HG03066 (cell line): ENCODE data around the gene E2F3.
"Not testable (repeated sequence)": the region's sequence is repeated elsewhere in the genome, so short reads cannot be mapped to it uniquely, and the experiment has no call there.

Experiments
- ATAC-seq: cut with Tn5 transposase; IDR thresholded peaks from one replicate; pipeline ENCODE4 v1.9.1; 2021; ENCODE audit warnings: low read depth; ENCODE audit not compliant: unreplicated experiment

E2F3 gene

DNA sequence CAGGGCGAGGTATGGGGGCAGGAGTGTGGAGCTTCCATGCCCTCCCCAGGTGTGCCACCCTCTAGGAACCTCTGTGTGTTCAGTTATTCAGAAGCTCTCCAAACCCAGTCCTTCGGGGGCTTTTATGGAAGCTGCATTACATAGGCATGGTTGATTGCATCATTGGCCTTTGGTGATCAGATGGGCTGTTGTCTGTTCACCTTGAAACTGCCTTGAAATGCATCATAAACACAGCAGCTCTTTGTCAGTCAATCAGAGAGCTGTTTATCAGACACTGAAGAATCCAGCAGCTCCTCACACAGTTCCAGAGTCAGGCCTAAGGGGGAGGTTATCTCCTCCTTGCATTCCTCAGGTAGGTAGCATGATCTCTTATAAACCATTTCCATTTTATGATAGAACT is 62.4 kb downstream of the E2F3 start:
- no peak for ATAC-seq

DNA sequence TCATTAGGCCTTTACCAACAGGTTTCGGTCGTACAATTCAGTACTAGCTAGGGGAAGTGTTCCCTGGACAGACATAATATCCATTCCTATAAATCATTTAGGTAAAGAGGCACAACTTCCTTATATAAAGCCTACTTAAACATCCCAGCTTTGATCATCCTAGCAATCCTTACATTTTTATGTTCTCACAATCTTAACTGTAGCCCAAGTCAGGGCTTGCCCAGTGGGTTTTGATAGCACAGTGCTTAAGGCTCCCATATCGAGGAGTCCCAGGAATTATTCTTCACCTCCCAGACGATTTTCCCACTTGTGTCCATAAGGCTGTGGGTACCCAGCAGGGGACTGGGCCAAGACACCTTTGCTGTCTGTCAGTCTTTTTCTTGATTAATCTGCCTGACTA is 63.2 kb downstream of the E2F3 start:
- ATAC-seq = no peak

DNA sequence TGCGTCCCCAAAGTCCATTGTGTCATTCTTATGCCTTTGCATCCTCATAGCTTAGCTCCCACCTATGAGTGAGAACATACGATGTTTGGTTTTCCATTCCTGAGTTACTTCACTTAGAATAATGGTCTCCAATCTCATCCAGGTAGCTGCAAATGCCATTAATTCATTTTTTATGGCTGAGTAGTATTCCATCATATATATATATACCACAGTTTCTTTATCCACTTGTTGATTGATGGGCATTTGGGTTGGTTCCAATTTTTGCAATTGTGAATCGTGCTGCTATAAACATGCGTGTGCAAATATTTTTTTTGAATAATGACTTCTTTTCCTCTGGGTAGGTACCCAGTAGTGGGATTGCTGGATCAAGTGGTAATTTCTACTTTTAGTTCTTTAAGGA is 63.9 kb downstream of the E2F3 start:
- not testable (repeated sequence) for ATAC-seq

DNA sequence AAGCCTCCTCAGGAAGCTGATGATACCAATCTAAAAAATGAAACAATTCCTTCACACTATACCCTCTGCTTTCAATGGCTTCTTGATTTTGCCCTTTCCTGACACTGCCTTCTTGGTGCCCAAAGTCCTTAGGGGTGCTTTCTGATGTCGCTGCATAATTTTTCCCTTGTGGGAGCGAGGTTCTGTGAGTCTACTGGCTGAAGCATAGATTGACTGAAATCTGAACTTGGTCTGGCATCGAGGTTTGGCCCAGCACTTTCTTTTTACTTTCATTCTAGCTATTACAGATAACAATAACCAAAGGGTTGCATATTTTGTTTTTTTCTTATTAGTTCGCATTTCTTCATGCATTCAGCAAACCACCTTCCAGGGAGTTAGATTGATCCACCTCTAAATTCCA is 65.8 kb downstream of the E2F3 start:
- ATAC-seq = no peak

DNA sequence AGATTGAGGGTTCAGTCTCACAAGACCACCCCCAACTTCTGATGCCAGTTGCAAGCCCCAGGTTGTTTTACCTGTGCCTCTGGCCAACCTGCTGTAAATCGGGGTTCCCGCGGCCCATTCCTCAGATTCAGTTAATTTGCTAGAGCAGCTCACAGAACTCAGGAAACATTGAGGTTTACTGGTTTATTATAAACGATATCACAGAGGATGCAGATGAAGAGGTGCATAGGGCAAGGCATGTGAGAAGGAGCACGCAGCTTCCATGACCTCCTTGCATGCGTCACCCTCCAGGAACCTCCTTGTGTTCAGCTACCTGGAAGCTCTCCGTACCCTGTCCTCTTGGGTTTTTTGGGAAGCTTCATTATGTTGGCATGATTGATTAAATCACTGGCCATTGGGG is 66.5 kb downstream of the E2F3 start:
- no peak for ATAC-seq

DNA sequence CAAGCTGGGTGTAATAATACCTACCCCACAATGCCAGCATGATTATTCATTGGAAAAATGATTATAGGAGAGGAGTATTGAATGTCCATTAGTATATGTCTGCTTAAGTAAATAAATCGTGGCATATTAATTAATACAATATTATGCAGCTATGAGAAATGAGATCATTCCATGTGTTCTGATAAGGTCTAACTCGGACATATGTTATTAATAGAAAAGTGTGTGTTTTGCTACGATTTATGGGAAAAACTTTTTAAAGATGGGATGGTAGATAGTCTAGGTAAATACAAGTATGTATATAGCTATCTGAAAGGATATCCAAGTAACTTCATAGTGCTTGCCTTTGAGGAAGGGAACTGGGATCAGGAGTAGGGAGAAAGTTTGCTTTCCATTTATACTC is 71.1 kb downstream of the E2F3 start:
- ATAC-seq = no peak

DNA sequence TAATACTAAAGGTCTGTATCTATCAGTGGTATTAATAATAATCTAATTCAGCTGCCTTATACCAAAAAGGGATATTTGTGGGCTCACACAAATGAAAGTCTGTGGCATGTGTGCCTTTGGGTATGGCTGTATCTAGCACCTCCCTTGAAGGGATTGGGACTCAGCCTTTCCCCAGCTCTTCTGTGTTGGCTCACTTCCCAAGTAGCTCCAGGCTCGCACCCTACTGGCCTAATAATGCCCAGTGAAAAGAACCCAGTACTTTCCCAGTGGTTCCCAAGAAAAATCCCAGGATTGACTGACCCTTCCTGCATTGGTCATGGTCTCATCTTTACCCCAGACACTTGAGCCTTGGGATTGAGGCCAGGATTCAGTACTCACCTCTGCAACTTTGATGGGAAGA is 71.8 kb downstream of the E2F3 start:
- no peak for ATAC-seq

DNA sequence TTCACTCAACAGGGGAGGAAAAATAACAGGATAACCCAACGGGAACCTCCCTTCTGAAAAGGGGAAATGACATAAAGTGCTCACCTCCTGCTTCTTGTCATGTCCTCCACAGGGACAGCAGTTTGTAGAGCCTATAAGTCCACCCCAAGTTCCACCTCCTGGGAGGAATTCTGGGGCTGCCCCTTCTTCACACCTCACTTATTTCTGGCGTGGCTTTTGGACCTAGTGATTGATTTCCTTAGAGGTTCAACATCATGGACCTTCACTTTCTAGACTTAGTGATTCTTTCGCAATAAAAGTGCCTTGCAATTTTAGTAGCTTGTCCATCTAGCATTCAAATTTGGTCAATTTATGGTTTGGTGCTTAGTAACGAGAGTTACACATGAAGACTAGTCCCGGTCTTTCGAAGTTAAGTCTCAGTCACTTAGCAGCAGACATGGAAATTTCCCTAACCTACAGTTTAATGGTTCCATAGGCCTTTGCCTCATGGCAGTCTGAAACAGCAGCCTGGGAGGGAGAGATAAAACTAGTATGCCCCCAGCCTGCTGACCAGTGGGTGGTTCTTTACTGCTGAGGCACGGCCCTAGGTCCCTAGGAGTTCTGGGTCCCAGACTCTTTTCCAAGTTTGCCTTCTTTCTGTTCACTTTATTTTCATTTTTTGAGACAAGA is 73.3 kb downstream of the E2F3 start:
- ATAC-seq = no peak

DNA sequence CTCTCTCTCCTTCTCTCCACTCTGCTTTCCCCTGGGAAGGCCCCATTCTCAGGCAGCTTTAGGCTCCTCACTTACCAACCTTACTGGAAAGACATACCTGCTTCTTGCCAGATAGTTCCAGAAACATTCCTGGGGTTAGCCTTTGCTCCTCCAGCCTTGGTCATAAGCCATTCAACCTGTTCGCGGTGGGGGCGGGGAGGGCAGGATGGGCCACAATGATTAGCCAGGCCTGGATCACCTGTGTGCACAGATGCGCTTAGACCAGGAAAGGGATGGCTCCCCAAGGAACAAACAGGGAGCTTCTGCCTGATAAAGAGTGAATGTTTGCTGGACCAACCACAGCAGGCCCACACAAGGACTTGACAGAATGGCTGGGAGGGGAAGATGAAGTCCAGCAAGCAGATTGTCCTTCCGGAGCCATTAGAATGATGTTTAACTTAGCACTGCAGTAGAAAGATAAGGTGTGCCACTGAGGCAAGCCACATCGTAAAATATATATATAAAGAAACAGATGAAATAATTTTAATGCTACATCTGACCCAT is 74.9 kb downstream of the E2F3 start:
- no peak for ATAC-seq

DNA sequence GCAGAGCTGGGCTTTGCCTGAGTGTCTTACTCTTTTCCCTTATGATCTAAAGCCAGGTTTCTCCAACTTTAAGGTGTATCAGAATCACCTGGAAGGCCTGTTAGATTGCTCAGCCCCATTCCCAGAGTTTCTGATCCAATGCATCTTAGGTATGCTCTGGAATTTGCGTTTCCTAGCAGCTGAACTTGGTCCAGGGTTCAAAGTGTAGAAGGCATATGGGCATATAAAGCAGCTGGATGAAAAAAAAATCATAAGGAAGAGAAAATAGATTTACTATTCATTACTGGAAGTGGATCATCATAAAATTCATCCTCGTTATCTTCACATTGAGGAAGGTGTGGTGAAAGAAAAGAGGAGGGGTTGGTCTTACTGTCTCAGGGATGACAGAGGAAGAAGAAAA is 75.8 kb downstream of the E2F3 start:
- no peak for ATAC-seq

DNA sequence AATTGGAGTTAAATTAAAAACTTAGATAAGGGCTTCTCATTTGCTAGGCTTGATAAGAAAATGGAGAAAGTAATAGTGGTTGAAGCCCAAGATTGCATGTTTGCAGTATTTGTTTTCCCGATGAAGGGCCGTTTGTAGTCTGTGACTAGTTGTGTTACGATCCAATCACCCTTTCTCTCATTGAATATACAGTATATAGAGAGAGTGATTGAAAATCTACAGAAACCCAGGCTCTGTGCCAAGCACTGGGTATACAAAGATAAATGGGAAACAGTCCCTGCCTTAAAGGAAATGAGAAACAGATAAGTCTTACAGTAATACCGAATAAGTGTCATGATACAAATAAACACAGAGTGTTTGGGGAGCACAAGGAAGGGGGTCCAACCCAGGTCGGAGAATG is 77.4 kb downstream of the E2F3 start:
- ATAC-seq = no peak

DNA sequence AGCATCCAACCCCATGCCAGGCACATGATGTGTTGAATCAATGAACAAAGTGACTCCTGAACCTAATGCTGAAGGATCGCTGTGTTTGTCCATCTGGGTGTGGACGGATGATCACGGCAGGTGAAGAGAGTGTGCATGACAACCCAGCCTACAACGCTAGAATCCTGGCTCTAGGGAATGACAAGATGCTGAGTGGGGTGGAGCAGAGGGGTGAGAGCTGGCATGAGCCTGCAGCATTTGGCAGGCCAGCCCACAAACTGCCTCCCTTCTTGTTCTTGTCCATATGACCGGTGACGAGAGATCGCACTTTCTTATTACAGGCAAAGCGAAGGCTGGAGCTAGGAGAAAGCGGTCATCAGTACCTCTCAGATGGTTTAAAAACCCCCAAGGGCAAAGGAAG is 77.8 kb downstream of the E2F3 start:
- ATAC-seq = no peak

DNA sequence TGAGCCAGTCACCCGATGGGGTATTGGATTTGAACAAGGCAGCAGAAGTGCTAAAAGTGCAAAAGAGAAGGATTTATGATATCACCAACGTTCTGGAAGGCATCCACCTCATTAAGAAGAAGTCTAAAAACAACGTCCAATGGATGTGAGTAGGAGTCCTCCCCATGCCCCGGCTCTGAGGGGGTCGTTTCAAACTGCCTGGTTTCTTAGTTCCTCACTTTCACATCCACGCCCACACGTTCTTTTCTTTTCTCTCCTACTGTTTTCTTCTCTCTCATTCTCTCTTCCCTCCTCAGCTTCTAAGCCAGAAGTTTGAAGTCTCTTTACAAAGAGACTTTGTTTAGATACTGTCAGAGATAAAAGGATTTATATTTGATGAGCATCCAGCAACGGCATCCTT is 79.6 kb downstream of the E2F3 start:
- ATAC-seq = no peak

DNA sequence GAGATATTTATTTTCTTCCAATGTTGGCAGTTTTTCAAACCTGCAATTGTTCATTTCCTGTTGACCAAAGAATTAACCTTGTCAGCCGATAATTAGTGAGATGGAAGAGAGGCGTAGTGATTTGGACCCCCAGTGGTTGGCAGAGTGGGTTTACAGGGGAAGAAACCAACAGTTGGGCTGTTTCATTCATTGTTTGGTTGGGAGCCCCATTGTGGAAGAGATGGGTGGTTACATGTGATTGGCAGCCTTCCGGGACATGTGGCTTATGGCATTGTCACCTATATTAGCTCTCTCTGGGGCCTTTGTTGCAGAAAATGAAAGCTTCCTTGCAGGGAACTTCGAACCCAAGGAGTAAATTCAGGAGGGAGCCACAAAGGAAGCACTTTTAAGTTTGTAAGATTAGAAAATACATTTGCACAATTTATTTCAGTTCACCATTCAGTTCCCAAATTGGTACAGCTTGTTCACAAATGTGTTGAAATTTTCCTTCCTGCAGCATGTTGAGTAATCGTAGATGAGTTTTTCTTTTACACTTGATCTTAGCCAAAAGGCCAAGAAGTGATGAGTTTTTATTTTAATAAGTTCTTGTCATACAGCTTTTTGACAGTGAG is 82.3 kb downstream of the E2F3 start:
- no peak for ATAC-seq

DNA sequence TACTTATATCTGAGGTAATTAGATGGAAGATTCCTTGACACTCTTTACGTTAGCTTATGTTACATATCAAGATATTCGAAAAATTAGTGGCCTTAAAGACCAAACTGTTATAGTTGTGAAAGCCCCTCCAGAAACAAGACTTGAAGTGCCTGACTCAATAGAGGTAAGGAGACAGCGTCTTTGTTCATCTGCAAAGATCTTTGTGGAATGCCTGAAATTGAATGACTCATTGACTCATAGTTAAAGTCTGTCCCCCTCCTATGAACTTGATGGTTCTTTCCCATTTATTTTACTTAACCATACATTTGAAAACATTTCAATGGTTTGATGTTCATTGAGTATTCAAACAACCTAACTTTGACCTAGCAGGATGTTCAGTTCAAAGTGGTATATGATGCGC is 85.0 kb downstream of the E2F3 start:
- no peak for ATAC-seq

DNA sequence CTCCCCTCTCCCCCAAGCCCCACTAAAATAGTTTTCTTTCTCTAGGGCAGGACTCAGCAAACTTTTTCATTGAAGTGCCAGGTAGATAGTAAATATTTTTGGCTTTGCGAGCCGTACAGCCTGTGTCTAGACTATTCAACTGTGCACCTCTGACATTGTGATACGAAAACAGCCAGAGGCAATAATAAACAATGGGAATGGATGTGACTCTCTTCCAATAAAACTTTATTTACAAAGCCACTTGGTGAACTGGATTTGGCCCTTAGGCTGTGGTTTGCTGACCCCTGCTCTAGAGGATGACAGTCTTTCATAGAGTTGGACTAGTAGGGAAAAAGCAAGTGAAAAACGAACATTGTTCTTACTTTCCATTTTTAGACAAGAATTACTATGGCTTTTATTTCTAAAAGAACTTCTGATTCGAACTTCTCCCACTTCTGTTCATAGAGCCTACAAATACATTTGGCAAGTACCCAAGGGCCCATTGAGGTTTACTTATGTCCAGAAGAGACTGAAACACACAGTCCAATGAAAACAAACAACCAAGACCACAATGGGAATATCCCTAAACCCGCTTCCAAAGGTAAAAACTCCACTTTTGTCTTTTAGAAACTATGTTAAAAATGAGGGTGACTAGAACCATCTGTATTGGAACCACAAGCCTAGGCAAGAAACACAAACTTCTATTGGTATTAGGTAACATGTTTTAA is 86.1 kb downstream of the E2F3 start:
- ATAC-seq = no peak

DNA sequence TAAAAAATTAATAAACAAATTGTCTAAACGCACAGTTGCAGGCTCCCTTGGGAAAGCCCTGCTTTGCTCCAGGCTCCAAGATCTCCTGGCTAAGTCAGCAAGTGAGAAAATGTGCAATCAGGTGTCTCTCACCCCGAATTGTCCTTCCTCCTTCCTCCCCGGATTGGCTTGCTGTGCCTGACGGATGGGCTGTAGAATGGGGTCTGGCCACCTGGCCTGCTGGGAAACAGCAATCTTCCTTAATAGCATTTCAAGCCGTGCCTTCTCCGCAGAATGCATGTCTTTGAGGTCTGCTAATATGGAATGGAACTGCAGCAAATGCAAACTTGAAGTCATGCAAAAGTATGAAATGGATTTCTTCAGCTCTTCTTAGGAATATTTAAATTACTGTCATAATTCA is 88.9 kb downstream of the E2F3 start:
- ATAC-seq = no peak

DNA sequence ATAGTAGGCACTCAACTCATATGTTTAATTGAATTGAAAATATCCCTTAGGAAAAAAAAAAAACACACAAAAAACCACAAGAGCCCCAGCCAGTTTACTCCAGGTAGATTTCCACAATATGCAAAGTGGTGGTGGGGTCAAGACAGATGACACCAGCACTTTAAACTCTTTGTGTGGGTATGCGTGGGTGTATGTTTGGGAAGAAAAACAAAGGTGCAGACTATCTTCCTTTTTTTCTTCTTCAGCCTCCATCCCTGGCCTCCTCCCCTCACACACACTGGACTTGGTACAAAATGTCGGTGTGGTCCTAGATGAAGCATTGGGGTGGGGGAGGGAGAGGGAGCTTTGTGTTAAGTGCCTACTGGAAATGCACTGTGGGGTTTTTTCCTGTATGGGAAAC is 90.4 kb downstream of the E2F3 start:
- ATAC-seq = no peak

DNA sequence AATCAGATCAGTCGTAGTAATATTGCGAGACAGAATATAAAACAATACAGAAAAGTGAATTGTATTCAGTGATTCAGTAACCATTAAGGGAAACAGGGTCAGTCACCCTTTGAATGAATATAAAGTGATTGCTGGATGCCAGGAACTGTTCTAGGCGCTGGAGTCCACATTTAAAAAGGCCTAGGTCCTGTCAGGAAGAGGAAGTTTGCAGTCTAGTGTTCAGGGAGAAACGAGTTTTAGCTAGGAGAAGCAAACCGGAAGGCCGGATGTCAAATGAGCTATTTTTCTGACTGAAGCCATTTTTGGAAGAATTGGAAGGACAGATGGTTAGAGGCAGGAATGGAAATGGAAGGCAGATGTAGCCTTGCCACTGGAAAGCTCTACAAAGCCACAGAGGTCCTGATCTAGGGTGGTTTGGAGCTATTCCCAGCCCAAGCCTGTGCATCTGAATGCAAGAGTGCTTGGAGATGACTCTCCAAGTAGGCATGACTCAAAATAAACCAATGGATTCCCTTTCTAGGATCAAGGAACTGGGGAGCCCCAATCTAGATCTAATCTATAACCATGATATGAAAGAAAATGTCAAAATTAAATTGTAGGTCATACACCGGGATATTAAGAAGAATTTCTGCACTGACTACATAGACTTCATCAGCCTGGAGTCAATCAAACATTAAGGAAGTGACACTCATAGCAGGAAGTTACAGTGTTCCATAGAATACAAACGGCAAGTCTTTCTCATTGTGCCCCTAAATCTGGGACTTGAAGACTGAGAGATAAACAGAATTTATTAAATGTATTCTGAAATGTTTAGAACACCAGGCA is 95.7 kb downstream of the E2F3 start:
- no peak for ATAC-seq

DNA sequence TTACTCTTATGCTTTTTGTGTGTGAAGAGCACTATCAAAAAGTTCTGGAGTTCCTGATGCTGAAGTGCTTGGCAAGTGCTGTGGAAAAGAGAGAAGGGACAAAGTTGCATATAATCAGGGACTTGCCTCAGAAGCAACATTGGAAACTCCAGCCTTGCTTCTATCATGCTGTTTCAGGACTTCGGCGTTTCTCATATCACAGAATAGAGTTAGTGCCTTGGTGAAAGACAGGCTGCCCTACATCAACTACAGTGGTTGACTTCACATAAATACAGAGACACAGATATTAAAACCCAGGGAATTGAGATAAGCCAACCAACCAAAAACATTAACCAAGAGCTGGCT is 96.3 kb downstream of the E2F3 start:
- no peak for ATAC-seq

DNA sequence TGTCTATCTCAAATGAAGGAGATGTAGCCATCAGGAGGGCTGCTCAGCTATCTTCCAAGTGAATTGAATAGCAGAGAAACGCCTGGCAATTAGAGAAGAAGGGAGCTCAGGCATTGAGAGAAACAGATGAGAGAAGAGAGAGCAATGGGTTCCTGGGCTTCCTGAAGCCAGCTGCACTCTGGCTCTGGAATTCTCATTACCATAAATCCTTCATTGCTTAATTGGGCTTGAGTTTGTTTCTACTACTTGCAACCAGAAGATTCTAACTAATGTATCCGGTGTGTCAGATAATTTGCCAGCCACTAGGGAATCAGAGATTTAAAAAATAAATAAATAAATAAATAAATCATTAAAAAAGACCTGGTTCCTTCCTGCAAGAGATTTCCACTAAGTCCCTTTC is 107.5 kb downstream of the E2F3 start:
- no peak for ATAC-seq
